Measurements from ENCODE around the gene ATF7.
"Not testable (repeated sequence)": the region's sequence is repeated elsewhere in the genome, so short reads cannot be mapped to it uniquely, and the experiment has no call there.

Gene ATF7

GRCh38 chr12:53499266-53500141 lies 126.7 kb downstream of the ATF7 start, which contains the start of gene MAP3K12:
TSS of gene MAP3K12 (minus strand) at chr12:53499458. CDS start at chr12:53487391, 12,067 bp downstream.
- peak; percentile 45 to 64 (median 55) for DNase-seq

GRCh38 chr12:53498235-53498630 lies 127.9 kb downstream of the ATF7 start:
- DNase-seq: no peak

GRCh38 chr12:53497461-53497860 lies 128.7 kb downstream of the ATF7 start:
- no peak for DNase-seq

- no peak for DNase-seq
Observed at GRCh38 chr12:53496752-53497032, 129.5 kb downstream of the ATF7 start.

GRCh38 chr12:53495903-53496751 lies 130.1 kb downstream of the ATF7 start:
- DNase-seq: no peak

- DNase-seq: no peak
Observed at GRCh38 chr12:53493610-53494391, 132.4 kb downstream of the ATF7 start.

- DNase-seq: peak; percentile 79 to 87 (median 83)
Observed at GRCh38 chr12:53492830-53493609, 133.2 kb downstream of the ATF7 start.

- DNase-seq: no peak
Observed at GRCh38 chr12:53492188-53492587, 134.0 kb downstream of the ATF7 start.

- DNase-seq: no peak
Observed at GRCh38 chr12:53489242-53489864, 136.8 kb downstream of the ATF7 start.

GRCh38 chr12:53486736-53487487 lies 139.3 kb downstream of the ATF7 start:
- no peak for DNase-seq

- DNase-seq: no peak
Observed at GRCh38 chr12:53485955-53486735, 140.0 kb downstream of the ATF7 start.

- no peak for DNase-seq
Observed at GRCh38 chr12:53484686-53485575, 141.3 kb downstream of the ATF7 start.

GRCh38 chr12:53483979-53484377 lies 142.2 kb downstream of the ATF7 start:
- no peak for DNase-seq

GRCh38 chr12:53483225-53483978 lies 142.8 kb downstream of the ATF7 start:
- DNase-seq: no peak

GRCh38 chr12:53482626-53483168 lies 143.5 kb downstream of the ATF7 start:
- DNase-seq: no peak

- no peak for DNase-seq
Observed at GRCh38 chr12:53481939-53482586, 144.1 kb downstream of the ATF7 start.

GRCh38 chr12:53481458-53481857 lies 144.7 kb downstream of the ATF7 start:
- DNase-seq: not testable (repeated sequence)

Measured in T-helper 1 cell (primary cell).